Right cardiac atrium (tissue), 5 donors: Measurements from ENCODE around the gene PAPOLB. TPM values are rescaled to one million over a fixed set of nuclear protein-coding genes. Genes with fewer than 3 reads are reported as not detected.

Experiments
- ATAC-seq, 2 donors: fragments of 200-7000 bp; cut with Tn5 transposase; one replicate each; pipeline versions ENCODE4 v1.8.0 to v1.9.1; 2020; ENCODE audit warnings: moderate library complexity in 2 of 2, mild to moderate bottlenecking in 1 of 2
- DNase-seq, 3 donors: peaks; one replicate each; pipeline ENCODE4 v3.0.0-alpha.2; 2020
- H3K27ac ChIP-seq: one replicate; pipeline ENCODE4 v1.5.1; 2013; ENCODE audit warnings: mild to moderate bottlenecking, low read length, control low read depth, moderate library complexity
- H3K27me3 ChIP-seq: one replicate; pipeline ENCODE4 v1.6.1; 2013; ENCODE audit not compliant: control insufficient read depth, insufficient read depth
- H3K4me1 ChIP-seq: one replicate; pipeline ENCODE4 v1.6.1; 2013; ENCODE audit warnings: low read length; ENCODE audit not compliant: control insufficient read depth, insufficient read depth
- H3K4me3 ChIP-seq: one replicate; pipeline ENCODE4 v1.5.1; 2013; ENCODE audit warnings: low read length, control low read depth
- H3K9me3 ChIP-seq: one replicate; pipeline ENCODE4 v1.6.1; 2013; ENCODE audit warnings: low read length; ENCODE audit not compliant: control insufficient read depth
- WGBS: extraction: QIAGEN DNeasy Blood & Tissue Kit; methylation state at CpG from one replicate; pipeline ENCODE4 v1.1.7; 2013; 5-methylcytosine and 5-hydroxymethylcytosine counted together
- intact Hi-C, 4 donors: fragments of 100-400 bp; cut with DNase I; formaldehyde crosslinking; loops; one replicate each; pipeline versions ENCODE4 v1.11.0 to v1.14.0; 2022 to 2023
- polyA plus RNA-seq: library from polyadenylated mRNA; stranded (reverse); fragments of 200-250 nt; gene quantifications from one replicate; pipeline ENCODE4 v1.2.3, GENCODE V29; 2013
- total RNA-seq, 4 donors: library from RNA; stranded (reverse); fragmentation: NEBNext Ultra II Directional; extraction: Animal tissue kit (Norgen Biotek cat#: 25700); gene quantifications; one replicate each; pipeline ENCODE4 v1.2.1, GENCODE V29; 2021
- donor health status: healthy with polysubstance abuse.
- donor health status: DM: no; HTN: yes; CAD: no.
- donor health status: DM: no; HTN: no; CAD: no.
- donor health status: DM: no; HTN: yes; CAD: no; lungs with severe emphysema.
- donor health status: DM: yes; HTN: yes; CAD: no.

The PAPOLB gene
- total and polyA plus RNA-seq, 5 donors, result 0.16 to 0.39 (median 0.29) TPM

DNA sequence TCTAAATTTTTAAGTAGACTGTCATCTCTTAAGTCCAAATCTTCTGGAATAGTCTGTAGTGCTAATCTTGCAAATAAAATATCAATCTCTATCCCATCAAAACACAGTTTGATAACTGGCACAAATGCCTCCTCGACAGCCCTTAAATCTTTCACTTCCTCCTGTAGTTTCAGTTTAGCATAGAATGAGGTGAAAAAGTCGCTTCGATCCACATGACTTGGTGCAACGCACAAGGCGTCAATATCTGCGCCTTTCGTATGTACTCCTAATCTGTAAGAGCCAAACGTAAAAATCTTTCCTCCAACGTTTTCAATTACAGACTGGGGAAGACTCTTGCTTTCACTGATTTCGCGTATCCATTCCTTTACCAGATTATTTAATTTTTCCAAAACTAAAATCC lies 603 bp downstream of the PAPOLB start:
- no peaks in the 10 kb centered on the region for H3K4me1 ChIP-seq
- no peak overlapping the region for H3K27ac ChIP-seq
- no peaks in the 10 kb centered on the region for H3K9me3 ChIP-seq
- WGBS, result 90% methylated on average over 11 of the region's 11 CpGs
- H3K4me3 ChIP-seq, result peak overlapping the region; percentile 36
- DNase-seq (no peak), ATAC-seq (no peak)
- intact Hi-C loops, result no loop called here
- no peaks in the 10 kb centered on the region for H3K27me3 ChIP-seq

DNA sequence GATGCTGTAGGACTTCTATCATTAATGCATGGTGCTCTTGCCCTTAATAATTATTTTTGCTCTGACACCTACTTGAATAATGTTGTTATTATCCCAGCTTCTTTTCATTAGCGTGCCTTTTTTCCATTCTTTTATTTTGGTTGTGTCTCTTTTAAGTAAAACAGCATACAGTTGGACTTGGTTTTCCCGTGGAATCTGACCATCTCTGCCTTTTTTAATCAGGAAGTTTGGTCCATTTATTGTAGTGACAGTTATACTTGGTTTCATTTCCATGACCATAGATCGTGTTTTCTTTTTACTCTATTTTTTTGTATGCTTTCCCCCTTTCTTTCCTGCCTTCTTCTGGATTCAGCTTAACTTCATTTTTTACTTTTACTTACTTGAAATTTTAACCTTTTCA lies 4.6 kb downstream of the PAPOLB start:
- Histone ChIP-seq H3K4me3 (no peak overlapping the region), H3K4me1 (no peaks in the 10 kb centered on the region), H3K9me3 (no peaks in the 10 kb centered on the region), H3K27ac (no peak overlapping the region), H3K27me3 (no peaks in the 10 kb centered on the region)
- intact Hi-C loops, result no loop called here
- DNase-seq (no peak), ATAC-seq (no peak)
- WGBS, result 72% methylated on average over 3 of the region's 3 CpGs

DNA sequence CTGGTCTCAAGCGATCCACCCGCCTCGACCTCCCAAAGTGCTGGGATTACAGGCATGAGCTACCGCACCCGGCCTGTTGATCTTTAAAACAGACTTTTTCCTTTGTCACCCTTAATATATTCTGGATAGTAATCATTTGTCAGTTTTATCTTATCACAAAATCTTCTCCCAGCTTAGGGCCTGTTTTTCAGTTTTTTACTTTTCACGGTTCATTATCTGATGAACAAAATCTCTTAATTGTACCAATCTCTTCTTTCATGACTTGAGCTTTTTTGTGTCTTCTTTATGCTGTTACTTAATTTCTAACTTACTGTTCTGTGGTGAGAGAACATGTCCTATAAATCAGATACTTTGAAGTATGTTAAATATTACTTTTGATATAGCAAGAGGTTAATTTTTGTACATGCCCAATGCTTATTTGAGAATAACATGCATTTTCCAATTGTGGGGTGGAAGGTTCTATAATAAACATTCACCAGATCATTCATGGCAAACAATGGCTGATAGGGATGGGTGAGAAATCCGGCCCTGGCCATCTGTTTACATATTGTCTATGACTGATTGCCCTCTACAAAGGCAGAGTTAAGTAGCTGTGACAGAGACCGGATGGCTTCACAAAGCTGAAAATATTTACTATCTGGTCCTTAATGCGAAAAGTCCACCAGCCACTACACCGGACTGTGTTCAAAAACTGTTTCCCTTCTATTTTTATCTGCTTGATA lies 5.3 kb downstream of the PAPOLB start:
- no peaks in the 10 kb centered on the region for H3K27me3 ChIP-seq
- no peak overlapping the region for H3K4me3 ChIP-seq
- ATAC-seq (no peak), DNase-seq (no peak)
- no peaks in the 10 kb centered on the region for H3K9me3 ChIP-seq
- intact Hi-C loops, result no loop called here
- H3K27ac ChIP-seq, result no peak overlapping the region
- WGBS, result 82% methylated on average over 10 of the region's 10 CpGs
- H3K4me1 ChIP-seq, result no peaks in the 10 kb centered on the region

DNA sequence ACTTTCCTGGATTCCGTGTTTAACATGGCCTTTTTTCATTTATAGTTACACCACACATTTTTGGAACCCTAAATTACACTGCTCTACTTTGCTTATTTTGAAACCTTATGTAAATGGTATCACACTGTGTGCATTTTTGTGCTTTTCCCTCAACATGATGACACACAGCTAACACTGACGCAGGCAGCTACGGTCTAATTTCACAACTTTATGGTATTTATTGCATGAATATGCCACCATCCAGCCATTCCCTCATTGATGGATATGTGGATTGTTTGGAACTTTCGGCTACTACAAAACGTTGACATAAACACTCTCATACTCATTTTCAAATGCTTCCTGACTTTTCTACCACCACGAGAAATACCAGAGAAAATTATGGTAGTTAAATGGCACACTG lies 6.9 kb downstream of the PAPOLB start:
- Histone ChIP-seq H3K27ac (no peak overlapping the region), H3K27me3 (no peaks in the 10 kb centered on the region), H3K4me3 (no peak overlapping the region), H3K4me1 (no peaks in the 10 kb centered on the region), H3K9me3 (no peaks in the 10 kb centered on the region)
- ATAC-seq (no peak), DNase-seq (no peak)
- intact Hi-C loops, result no loop called here
- 89% methylated on average over 6 of the region's 6 CpGs for WGBS

DNA sequence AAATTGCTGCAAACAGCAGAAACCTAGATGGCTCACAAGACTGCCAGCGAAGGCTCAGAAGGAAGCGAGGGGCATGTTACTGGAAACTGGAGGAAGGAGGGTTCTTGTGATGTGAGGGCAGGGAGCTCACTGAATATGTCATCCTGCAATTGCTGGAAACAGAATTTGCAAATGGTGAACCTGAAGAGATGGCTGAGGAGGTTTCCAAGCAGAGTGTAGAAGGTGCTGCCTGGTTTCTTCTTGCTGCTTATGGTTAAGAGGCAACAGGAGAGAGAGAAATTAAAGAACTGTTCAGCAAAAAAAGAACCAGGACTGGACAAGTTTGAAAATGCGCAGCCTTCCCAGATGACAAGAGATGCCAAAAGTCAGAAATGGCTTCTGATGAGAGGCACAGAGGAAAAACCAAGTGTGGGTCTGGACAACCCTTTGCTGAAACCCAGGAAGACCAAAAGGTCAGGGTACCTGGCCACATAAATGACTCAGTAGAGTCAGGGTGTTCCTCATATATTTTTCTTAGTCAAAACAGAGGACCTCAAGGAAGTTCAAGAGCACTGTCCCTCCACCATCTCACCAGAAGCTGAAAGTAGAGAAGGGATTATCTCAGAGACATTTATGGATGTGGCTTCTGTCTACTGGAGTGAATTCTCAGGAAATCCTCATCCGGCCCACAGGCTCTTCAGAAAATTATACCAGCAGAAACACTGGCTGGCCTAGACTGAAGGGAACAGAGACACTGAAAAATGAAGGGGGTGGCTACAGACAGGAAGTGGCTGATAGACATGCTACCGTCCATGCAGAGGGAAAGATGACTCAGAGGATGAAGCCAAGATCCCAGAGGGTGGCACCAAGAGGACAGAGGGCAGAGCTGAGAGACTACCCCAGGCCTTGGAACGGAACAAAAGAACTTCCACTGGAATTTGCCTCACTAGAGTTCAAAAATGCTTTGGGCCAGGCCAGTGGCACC lies 10.1 kb downstream of the PAPOLB start:
- DNase-seq (no peak), ATAC-seq (no peak)
- WGBS, result 79% methylated on average over 6 of the region's 6 CpGs
- intact Hi-C loops, result no loop called here
- Histone ChIP-seq H3K4me3 (no peak overlapping the region), H3K27ac (no peak overlapping the region), H3K27me3 (no peaks in the 10 kb centered on the region), H3K4me1 (no peaks in the 10 kb centered on the region), H3K9me3 (no peaks in the 10 kb centered on the region)

DNA sequence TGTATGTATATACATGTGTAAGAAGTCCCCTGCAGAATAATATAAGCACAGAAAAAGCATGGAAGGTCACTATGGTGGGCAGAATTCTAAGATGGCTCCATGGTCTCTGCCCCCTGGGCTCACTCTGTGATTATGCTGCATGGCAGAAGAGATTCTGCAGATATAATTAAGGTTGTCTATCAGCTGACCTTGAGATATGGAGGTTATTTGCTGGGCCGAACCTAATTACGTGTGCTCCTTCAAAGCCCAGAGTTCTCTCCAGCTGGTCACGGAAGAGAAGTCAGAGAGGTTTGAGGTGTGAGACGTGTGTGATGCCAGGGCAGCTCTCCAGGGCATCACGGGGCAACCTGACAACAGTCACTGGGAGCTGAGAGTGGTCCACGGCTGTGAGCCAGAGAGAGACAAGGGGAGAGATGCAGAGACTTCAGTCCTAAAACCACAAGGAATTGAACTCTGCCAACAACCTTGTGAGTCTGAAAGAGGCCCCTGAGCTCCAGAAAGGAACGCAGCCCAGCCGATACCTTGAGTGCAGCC lies 11.5 kb downstream of the PAPOLB start:
- no peaks in the 10 kb centered on the region for H3K4me1 ChIP-seq
- 81% methylated on average over 8 of the region's 8 CpGs for WGBS
- ATAC-seq, result no peak

DNA sequence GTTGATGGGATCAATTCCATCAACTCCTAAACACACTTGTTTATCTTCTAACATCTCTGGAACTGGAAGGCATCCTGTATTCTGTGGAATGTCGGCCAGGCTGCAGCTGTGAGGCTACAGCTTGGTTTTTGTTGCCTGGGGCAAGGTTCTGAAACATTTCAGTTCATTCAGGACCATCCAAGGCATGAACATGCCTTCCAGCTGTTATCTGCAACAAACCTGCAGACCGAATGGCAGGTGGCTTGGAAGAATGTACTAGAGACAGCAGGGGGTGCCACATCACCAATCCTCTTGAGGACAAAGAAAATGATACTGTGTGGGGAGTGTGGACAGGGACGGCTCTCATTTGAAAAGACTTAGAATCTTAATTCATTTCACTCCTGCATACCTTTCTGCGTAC lies 12.4 kb downstream of the PAPOLB start:
- DNase-seq (no peak), ATAC-seq (peak in 1 of 2 donors; percentile 46)
- no peak overlapping the region for H3K27ac ChIP-seq
- H3K9me3 ChIP-seq, result no peaks in the 10 kb centered on the region
- H3K27me3 ChIP-seq, result no peaks in the 10 kb centered on the region
- H3K4me3 ChIP-seq, result no peak overlapping the region
- H3K4me1 ChIP-seq, result no peaks in the 10 kb centered on the region
- intact Hi-C loops, result no loop called here
- 42% methylated on average over 4 of the region's 4 CpGs for WGBS

More for the DNA sequence above, 11.5 kb downstream of the PAPOLB start:
- no peak overlapping the region for H3K4me3 ChIP-seq
- no peak overlapping the region for H3K27ac ChIP-seq
- no peaks in the 10 kb centered on the region for H3K27me3 ChIP-seq
- DNase-seq, result no peak
- H3K9me3 ChIP-seq, result no peaks in the 10 kb centered on the region
- intact Hi-C loops, result no loop called here

DNA sequence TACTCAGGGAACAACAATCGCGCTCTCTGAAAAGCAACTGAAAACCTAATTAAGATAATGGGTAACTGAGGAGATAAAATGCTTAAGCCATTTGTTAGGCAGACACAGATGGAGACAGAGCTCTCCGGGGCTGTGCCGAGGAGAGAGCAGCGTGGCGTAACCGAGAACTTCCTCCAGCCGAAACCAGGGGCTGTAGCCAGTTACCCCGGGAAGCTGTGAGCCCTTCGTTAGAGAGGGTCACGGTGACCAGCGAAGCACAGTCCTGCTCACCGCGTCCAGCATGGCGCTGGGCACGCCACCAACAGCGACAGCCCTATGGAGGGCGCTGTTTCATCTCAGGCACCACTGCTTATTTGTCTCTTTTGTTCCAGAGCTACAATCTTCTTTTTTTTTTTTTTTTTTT lies 16.1 kb downstream of the PAPOLB start:
- Histone ChIP-seq H3K27ac (no peak overlapping the region), H3K4me1 (no peaks in the 10 kb centered on the region), H3K4me3 (peak overlapping the region; percentile 25), H3K27me3 (no peaks in the 10 kb centered on the region), H3K9me3 (no peaks in the 10 kb centered on the region)
- WGBS, result 21% methylated on average over 18 of the region's 18 CpGs
- intact Hi-C loops, result no loop called here
- DNase-seq, result peak; percentile 70 to 91 (median 89)
- ATAC-seq, result peak; percentile 73 to 89

DNA sequence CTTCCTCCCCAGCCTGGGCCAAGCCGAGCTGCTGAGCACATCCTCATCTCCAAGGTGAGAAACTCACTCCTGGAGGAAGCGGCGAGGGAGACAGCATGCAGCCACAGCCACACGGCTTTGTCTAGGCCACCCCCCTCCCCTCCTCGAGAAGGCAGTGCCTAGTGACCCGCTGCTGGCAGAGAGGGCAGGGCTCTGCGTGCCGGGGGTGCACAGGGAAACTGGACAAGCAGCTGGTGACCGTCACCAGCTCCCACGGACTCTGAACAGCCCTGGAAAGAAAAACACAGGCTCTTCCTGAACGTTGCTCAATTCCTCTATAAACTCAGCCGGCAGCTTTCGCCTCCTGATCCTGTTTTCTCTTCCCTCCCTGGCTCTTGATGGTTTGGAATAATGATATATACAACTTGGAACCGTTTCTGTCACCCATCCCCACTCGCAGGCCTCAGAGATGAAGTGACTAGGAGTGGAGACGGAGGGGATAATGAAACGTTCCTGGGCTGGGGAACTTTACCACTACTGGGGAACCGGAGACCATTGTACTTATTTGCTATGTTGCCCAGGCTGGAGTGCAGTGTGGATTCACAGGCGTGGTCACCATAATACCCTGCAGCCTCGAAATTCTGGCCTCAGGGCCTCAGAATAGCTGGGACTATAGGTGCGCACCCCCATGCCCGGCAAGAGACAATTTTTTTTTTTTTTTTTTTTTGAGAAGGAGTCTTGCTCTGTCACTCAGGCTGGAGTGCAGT lies 19.3 kb downstream of the PAPOLB start:
- DNase-seq, result peak; percentile 67 to 85 (median 82)
- Histone ChIP-seq H3K4me1 (no peaks in the 10 kb centered on the region), H3K27ac (no peak overlapping the region), H3K4me3 (no peak overlapping the region), H3K27me3 (no peaks in the 10 kb centered on the region), H3K9me3 (no peaks in the 10 kb centered on the region)
- 55% methylated on average over 22 of the region's 22 CpGs for WGBS
- intact Hi-C loops, result no loop called here
- ATAC-seq, result peak; percentile 82 to 88

DNA sequence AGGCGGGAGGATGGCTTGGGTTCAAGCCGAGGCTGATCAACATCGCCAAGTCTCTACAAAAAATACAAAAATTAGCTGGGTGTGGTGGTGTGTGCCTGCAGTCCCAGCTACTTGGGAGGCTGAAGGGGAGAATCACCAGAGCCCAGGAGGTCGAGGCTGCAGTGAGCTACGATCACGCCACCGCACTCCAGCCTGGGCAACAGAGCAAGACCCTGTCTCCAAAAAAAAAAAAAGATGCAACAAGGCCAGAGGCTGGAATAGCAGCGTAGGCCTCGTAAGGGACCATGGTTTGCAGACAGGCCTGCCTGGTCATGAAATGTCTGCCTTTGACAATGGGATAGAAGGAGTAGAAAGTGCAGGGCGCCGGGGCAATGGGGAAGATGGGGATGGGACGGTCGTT lies 20.0 kb downstream of the PAPOLB start:
- H3K27ac ChIP-seq, result no peak overlapping the region
- ATAC-seq, result no peak

More for the DNA sequence above, 20.0 kb downstream of the PAPOLB start:
- no peak overlapping the region for H3K4me3 ChIP-seq
- H3K9me3 ChIP-seq, result no peaks in the 10 kb centered on the region
- no peaks in the 10 kb centered on the region for H3K4me1 ChIP-seq
- no peaks in the 10 kb centered on the region for H3K27me3 ChIP-seq
- WGBS, result 88% methylated on average over 13 of the region's 13 CpGs
- intact Hi-C loops, result no loop called here
- DNase-seq, result no peak
